Esophagus squamous epithelium (tissue), 5 donors: ENCODE data around the gene USP2. TPM values are rescaled to one million over a fixed set of nuclear protein-coding genes. Genes with fewer than 3 reads are reported as not detected.
A peak's percentile ranks its signal among the peaks of the same experiment; 100 is the strongest.

ENCODE experiments used
- DNase-seq: peaks from one replicate; lab custom pipeline; 2025; lab: John Stamatoyannopoulos, UW
- H3K27ac ChIP-seq, 4 donors: fragments of 200-600 bp; sonication (generic); one replicate each; pipeline ENCODE4 v1.5.1; 2016 to 2019; ENCODE audit warnings: mild to moderate bottlenecking in 1 of 4
- H3K27me3 ChIP-seq, 4 donors: fragments of 200-600 bp; sonication (generic); 1 replicate in 3 of 4; 2 replicates in 1 of 4; pipeline versions ENCODE4 v1.5.1 to v1.6.0; 2017 to 2021; ENCODE audit warnings: antibody characterized with exemption in 1 of 4
- H3K36me3 ChIP-seq, 3 donors: fragments of 200-600 bp; sonication (generic); one replicate each; pipeline ENCODE4 v1.5.1; 2016 to 2019
- H3K4me1 ChIP-seq, 3 donors: fragments of 200-600 bp; sonication (generic); one replicate each; pipeline ENCODE4 v1.5.1; 2017 to 2019
- H3K4me3 ChIP-seq, 4 donors: fragments of 200-600 bp; sonication (generic); 1 replicate in 3 of 4; 2 replicates in 1 of 4; pipeline ENCODE4 v1.5.1; 2016 to 2019; ENCODE audit warnings: mild to moderate bottlenecking in 2 of 4, moderate library complexity in 1 of 4
- H3K9me3 ChIP-seq, 3 donors: fragments of 200-600 bp; sonication (generic); one replicate each; pipeline ENCODE4 v1.5.1; 2016 to 2019
- POLR2A ChIP-seq, 4 donors: fragments of 450-650 bp; IDR thresholded peaks; one replicate each; pipeline ENCODE4 v1.6.1; 2017; ENCODE audit warnings: antibody characterized with exemption in 4 of 4, mild to moderate bottlenecking in 4 of 4, moderate library complexity in 3 of 4
- WGBS, 2 donors: methylation state at CpG; one replicate each; pipeline ENCODE4 v1.1.5; 2018; 5-methylcytosine and 5-hydroxymethylcytosine counted together
- intact Hi-C: fragments of 100-400 bp; cut with DNase I; formaldehyde crosslinking; loops from one replicate; pipeline ENCODE4 v1.15.0; 2022
- total RNA-seq, 4 donors: library from RNA; depleted of rRNA; stranded (reverse); fragments of >200 nt; gene quantifications; one replicate each; pipeline ENCODE4 v1.1.0, GENCODE V29; 2016
- TF ChIP-seq, protein P1 (sequence below), 6 experiments: fragments of 450-650 bp in 4 of 6; fragments of 200-600 bp in 2 of 6; sonication (generic) in 2 of 6; IDR thresholded peaks; one replicate each; pipeline ENCODE4 v1.5.1; 2016 to 2019; ENCODE audit warnings: antibody characterized with exemption in 6 of 6, mild to moderate bottlenecking in 4 of 6, moderate library complexity in 4 of 6
- donor health status: DM: yes; HTN: yes; CAD: no.

Gene USP2
- total RNA-seq, 4 donors from 2014 or later = 1.9 to 9.6 (median 4.8) TPM

- H3K36me3 ChIP-seq = no peaks in the 10 kb centered on the region
- TF ChIP-seq, protein P1, sequence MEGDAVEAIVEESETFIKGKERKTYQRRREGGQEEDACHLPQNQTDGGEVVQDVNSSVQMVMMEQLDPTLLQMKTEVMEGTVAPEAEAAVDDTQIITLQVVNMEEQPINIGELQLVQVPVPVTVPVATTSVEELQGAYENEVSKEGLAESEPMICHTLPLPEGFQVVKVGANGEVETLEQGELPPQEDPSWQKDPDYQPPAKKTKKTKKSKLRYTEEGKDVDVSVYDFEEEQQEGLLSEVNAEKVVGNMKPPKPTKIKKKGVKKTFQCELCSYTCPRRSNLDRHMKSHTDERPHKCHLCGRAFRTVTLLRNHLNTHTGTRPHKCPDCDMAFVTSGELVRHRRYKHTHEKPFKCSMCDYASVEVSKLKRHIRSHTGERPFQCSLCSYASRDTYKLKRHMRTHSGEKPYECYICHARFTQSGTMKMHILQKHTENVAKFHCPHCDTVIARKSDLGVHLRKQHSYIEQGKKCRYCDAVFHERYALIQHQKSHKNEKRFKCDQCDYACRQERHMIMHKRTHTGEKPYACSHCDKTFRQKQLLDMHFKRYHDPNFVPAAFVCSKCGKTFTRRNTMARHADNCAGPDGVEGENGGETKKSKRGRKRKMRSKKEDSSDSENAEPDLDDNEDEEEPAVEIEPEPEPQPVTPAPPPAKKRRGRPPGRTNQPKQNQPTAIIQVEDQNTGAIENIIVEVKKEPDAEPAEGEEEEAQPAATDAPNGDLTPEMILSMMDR (IDR thresholded peaks at IDR 0.05) = no peak
- TF ChIP-seq POLR2A (IDR thresholded peaks at IDR 0.05) = no peak
- H3K27ac ChIP-seq = peak overlapping the region; percentile 74 to 95 (median 88)
- WGBS, 2 donors = 54 to 71% methylated on average over 7 to 11 of the region's 13 CpGs
- no peak for DNase-seq
- peak overlapping the region in 2 of 4 donors; percentile 3 to 22 for H3K4me3 ChIP-seq
- H3K4me1 ChIP-seq = peaks cover 54 to 98% (median 70%) of the 10 kb centered on the region in 3 donors
- no peaks in the 10 kb centered on the region for H3K9me3 ChIP-seq
- peaks cover 0 to 25% (median 0%) of the 10 kb centered on the region in 4 donors for H3K27me3 ChIP-seq
- intact Hi-C loops = no loop called here
Observed at GRCh38 chr11:119369132-119369925, 12.2 kb downstream of the USP2 start.

- DNase-seq = no peak
- peak overlapping the region in 3 of 4 donors; percentile 3 to 22 (median 4) for H3K4me3 ChIP-seq
- H3K9me3 ChIP-seq = no peaks in the 10 kb centered on the region
- peak overlapping the region; percentile 74 to 95 (median 88) for H3K27ac ChIP-seq
- WGBS, 2 donors = 15 to 53% methylated on average over 9 to 12 of the region's 17 CpGs
- TF ChIP-seq, protein P1 (IDR thresholded peaks at IDR 0.05) = no peak
- no peak for TF ChIP-seq POLR2A (IDR thresholded peaks at IDR 0.05)
- peaks cover 0 to 34% (median 0%) of the 10 kb centered on the region in 4 donors for H3K27me3 ChIP-seq
- H3K36me3 ChIP-seq = no peaks in the 10 kb centered on the region
- peaks cover 61 to 99% (median 72%) of the 10 kb centered on the region in 3 donors for H3K4me1 ChIP-seq
- intact Hi-C loops = no loop called here
Observed at GRCh38 chr11:119368121-119369034, 13.1 kb downstream of the USP2 start.

DNA sequence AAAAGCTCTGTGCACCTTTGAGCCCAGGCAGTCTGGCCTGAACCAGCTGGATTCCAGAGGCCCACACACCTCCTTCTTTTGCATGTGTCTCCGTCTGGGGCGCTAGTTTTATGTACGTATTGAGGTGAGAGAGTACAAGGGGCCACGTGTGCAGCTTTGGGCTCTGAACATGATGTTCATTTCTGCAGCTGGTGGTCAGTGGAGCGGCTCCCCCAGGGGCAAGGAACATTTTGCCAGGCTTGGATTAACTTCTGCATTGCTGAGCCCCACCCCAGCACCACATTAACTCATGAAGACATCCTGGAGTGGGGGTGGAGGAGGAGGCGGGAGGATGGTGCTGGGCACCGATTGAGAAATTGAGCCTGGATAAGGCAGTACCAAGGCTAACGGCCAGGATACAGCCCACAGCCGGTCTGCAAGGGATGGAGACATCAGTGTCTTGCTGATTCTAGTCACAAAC is 13.8 kb downstream of the USP2 start:
- no peak for TF ChIP-seq POLR2A (IDR thresholded peaks at IDR 0.05)
- TF ChIP-seq, protein P1 (IDR thresholded peaks at IDR 0.05) = peak in 3 of 6 experiments; percentile 10 to 29 (median 13)
- no peak for DNase-seq
- peaks cover 67 to 100% (median 78%) of the 10 kb centered on the region in 3 donors for H3K4me1 ChIP-seq
- H3K27ac ChIP-seq = peak overlapping the region; percentile 74 to 95 (median 88)
- H3K27me3 ChIP-seq = peaks cover 0 to 41% (median 0%) of the 10 kb centered on the region in 4 donors
- H3K36me3 ChIP-seq = no peaks in the 10 kb centered on the region
- no peaks in the 10 kb centered on the region for H3K9me3 ChIP-seq
- 18 to 24% methylated on average over 4 to 7 of the region's 9 CpGs for WGBS, 2 donors
- intact Hi-C loops = no loop called here
- H3K4me3 ChIP-seq = peak overlapping the region in 2 of 4 donors; percentile 4 to 22

DNA sequence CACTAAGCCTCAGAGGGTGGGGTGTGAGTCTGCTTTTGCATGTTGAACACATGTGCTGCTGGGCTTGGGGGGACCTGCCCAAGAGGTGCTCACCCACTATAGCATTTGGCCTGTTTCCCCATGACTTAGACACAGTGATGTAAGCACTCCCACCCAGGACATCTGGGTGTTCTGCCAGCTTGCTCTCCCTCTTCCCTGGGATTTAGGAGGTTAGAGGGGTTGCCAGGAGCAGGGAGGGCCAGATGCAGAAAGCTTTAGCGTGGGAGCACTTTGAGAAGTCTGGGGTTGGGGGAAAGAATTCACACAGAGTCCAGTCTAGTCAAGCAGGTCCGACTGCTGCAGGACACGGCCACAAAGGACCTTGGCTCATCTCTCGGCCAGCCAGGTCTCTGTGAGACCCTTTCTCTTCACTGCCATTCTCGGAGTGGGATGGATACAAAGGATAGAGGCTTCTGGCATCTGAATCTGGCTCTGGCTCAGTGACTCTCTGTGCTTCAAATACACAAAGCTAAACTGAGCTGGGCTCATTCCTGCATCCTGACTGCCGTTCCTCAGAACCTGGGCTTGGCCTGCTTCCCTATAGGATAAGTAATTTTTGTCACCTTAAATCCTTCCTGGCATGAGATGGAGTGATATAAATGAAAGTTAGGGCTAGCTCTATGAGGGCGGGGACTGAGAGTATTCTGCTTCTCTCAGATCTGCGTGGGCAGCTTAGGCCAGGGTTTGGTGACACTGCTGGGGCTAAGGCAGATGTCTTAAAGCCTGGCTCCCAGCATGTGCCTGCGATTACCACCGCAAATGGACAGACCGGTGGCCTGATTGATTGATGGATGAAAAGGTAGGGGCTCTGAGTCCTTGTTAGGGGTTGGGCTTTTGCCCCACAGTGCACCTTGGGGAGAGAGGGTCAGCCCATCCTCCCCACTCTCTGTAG is 14.5 kb downstream of the USP2 start:
- no peak for TF ChIP-seq POLR2A (IDR thresholded peaks at IDR 0.05)
- TF ChIP-seq, protein P1 (IDR thresholded peaks at IDR 0.05) = no peak
- H3K4me3 ChIP-seq = no peak overlapping the region
- peaks cover 0 to 41% (median 0%) of the 10 kb centered on the region in 4 donors for H3K27me3 ChIP-seq
- H3K9me3 ChIP-seq = no peaks in the 10 kb centered on the region
- no peak for DNase-seq
- 47 to 48% methylated on average over 4 to 11 of the region's 11 CpGs for WGBS, 2 donors
- intact Hi-C loops = no loop called here
- peak overlapping the region; percentile 74 to 95 (median 88) for H3K27ac ChIP-seq
- peaks cover 66 to 100% (median 82%) of the 10 kb centered on the region in 3 donors for H3K4me1 ChIP-seq
- no peaks in the 10 kb centered on the region for H3K36me3 ChIP-seq
